NCI-H2107 (cell line): ENCODE measurements around the gene AFAP1.

Experiments
- DNase-seq: peaks from one replicate; lab custom pipeline; 2025; lab: John Stamatoyannopoulos, UW

AFAP1 gene

GRCh38 chr4:7803992-7804755 lies 135.5 kb downstream of the AFAP1 start:
- peak; percentile 48 for DNase-seq

- no peak for DNase-seq
Observed at GRCh38 chr4:7803371-7803770, 136.3 kb downstream of the AFAP1 start.

GRCh38 chr4:7802093-7802726 lies 137.5 kb downstream of the AFAP1 start:
- DNase-seq = peak; percentile 26

GRCh38 chr4:7801641-7802040 lies 138.0 kb downstream of the AFAP1 start:
- DNase-seq = no peak

GRCh38 chr4:7801001-7801400 lies 138.7 kb downstream of the AFAP1 start:
- DNase-seq = no peak

- no peak for DNase-seq
Observed at GRCh38 chr4:7800410-7800809, 139.3 kb downstream of the AFAP1 start.

- DNase-seq = no peak
Observed at GRCh38 chr4:7799736-7800135, 139.9 kb downstream of the AFAP1 start.

GRCh38 chr4:7799306-7799705 lies 140.4 kb downstream of the AFAP1 start:
- no peak for DNase-seq

GRCh38 chr4:7798178-7798995 lies 141.3 kb downstream of the AFAP1 start:
- no peak for DNase-seq

GRCh38 chr4:7797330-7797729 lies 142.3 kb downstream of the AFAP1 start:
- DNase-seq = no peak

GRCh38 chr4:7795983-7796382 lies 143.7 kb downstream of the AFAP1 start:
- DNase-seq = no peak

- DNase-seq = no peak
Observed at GRCh38 chr4:7793186-7793585, 146.5 kb downstream of the AFAP1 start.

GRCh38 chr4:7792616-7793015 lies 147.0 kb downstream of the AFAP1 start:
- DNase-seq = no peak

- DNase-seq = no peak
Observed at GRCh38 chr4:7790999-7791398, 148.7 kb downstream of the AFAP1 start.

- DNase-seq = no peak
Observed at GRCh38 chr4:7790023-7790422, 149.6 kb downstream of the AFAP1 start.

GRCh38 chr4:7788694-7789425 lies 150.8 kb downstream of the AFAP1 start:
- no peak for DNase-seq

- DNase-seq = no peak
Observed at GRCh38 chr4:7788193-7788592, 151.5 kb downstream of the AFAP1 start.

- no peak for DNase-seq
Observed at GRCh38 chr4:7787681-7788141, 151.9 kb downstream of the AFAP1 start.

GRCh38 chr4:7787067-7787466 lies 152.6 kb downstream of the AFAP1 start:
- no peak for DNase-seq

GRCh38 chr4:7786517-7786916 lies 153.1 kb downstream of the AFAP1 start:
- no peak for DNase-seq

GRCh38 chr4:7786040-7786439 lies 153.6 kb downstream of the AFAP1 start:
- DNase-seq = no peak

GRCh38 chr4:7785017-7785416 lies 154.6 kb downstream of the AFAP1 start:
- no peak for DNase-seq
